Activated CD8-positive, alpha-beta memory T cell treated with anti-CD3 and anti-CD28 coated beads, Interleukin-2, amount 50 U/mL, for 48 hours (primary cell): Measurements from ENCODE around the gene SUSD3.

Experiments
- DNase-seq: peaks from one replicate; pipeline ENCODE4 v3.0.0-alpha.2; 2020

The SUSD3 gene

GRCh38 chr9:93127395-93127911 is 69.0 kb downstream of the SUSD3 start:
- DNase-seq = no peak

GRCh38 chr9:93128011-93128714 is 69.7 kb downstream of the SUSD3 start:
- DNase-seq = no peak

GRCh38 chr9:93128715-93129224 is 70.3 kb downstream of the SUSD3 start:
- no peak for DNase-seq

GRCh38 chr9:93129286-93129685 is 70.8 kb downstream of the SUSD3 start:
- no peak for DNase-seq

GRCh38 chr9:93129691-93130500 is 71.4 kb downstream of the SUSD3 start:
- no peak for DNase-seq

- no peak for DNase-seq
Observed at GRCh38 chr9:93130861-93131481, 72.5 kb downstream of the SUSD3 start.

- DNase-seq = no peak
Observed at GRCh38 chr9:93131599-93132286, 73.2 kb downstream of the SUSD3 start.

- no peak for DNase-seq
Observed at GRCh38 chr9:93132287-93132927, 73.9 kb downstream of the SUSD3 start.

GRCh38 chr9:93132946-93133680 is 74.6 kb downstream of the SUSD3 start:
- no peak for DNase-seq

GRCh38 chr9:93133681-93134014 is 75.1 kb downstream of the SUSD3 start:
- DNase-seq = peak; percentile 83

GRCh38 chr9:93134015-93134739 is 75.7 kb downstream of the SUSD3 start, which contains the start of gene NINJ1:
NINJ1 (minus strand) TSS chr9:93134251; CDS start chr9:93134217, 34 bp downstream.
- DNase-seq = peak; percentile 92
